SK-N-SH (cell line): ENCODE measurements around the gene ZNF414. TPM values are rescaled to one million over a fixed set of nuclear protein-coding genes. Genes with fewer than 3 reads are reported as not detected.

Experiments used
- CTCF ChIA-PET: fragments of 300-600, 350-600 bp; formaldehyde crosslinking; extraction: SDS; loops from one replicate; lab custom pipeline; 2021; lab: Yijun Ruan, JAX
- POLR2A ChIA-PET: fragments of 350-600 bp; sonication (Branson Sonifier 250); formaldehyde crosslinking; extraction: SDS; loops from one replicate; lab custom pipeline; 2020; ENCODE audit warnings: antibody characterized with exemption, inconsistent platforms; lab: Yijun Ruan, JAX
- DNase-seq: peaks from one replicate; pipeline ENCODE4 v3.0.0; 2012
- H2AFZ ChIP-seq: fragments of 200-600 bp; sonication (generic); 2 replicates; pipeline ENCODE4 v1.8.1; 2016; ENCODE audit warnings: antibody characterized with exemption, mild to moderate bottlenecking, low read depth
- H3F3A ChIP-seq: fragments of 200-600 bp; sonication (generic); replicated peaks from 2 replicates; pipeline ENCODE3; 2016; ENCODE audit warnings: antibody characterized with exemption, mild to moderate bottlenecking; ENCODE audit not compliant: insufficient read depth
- H3K27ac ChIP-seq, 2 experiments: fragments of 200-500 bp in 1 of 2; fragments of 200-600 bp in 1 of 2; sonication (Bioruptor generic) in 1 of 2; sonication (generic), shearing (Covaris generic) in 1 of 2; 2 replicates each; pipeline versions ENCODE4 v1.5.1 to v1.6.1; 2014 to 2016; ENCODE audit warnings: low read depth in 2 of 2, inconsistent platforms in 1 of 2, low read length in 1 of 2, mild to moderate bottlenecking in 1 of 2, mixed read lengths in 1 of 2
- H3K27me3 ChIP-seq: fragments of 200-600 bp; sonication (generic), shearing (Covaris generic); 2 replicates; pipeline ENCODE4 v1.6.1; 2016; ENCODE audit warnings: mixed run types; ENCODE audit not compliant: insufficient read depth
- H3K36me3 ChIP-seq, 2 experiments: fragments of 200-500 bp in 1 of 2; fragments of 200-600 bp in 1 of 2; sonication (Bioruptor generic) in 1 of 2; sonication (generic) in 1 of 2; replicated peaks in 1 of 2; 2 replicates each; pipeline versions ENCODE3 to v1.5.1; 2014 to 2016; ENCODE audit warnings: low read length in 1 of 2, mild to moderate bottlenecking in 1 of 2; ENCODE audit not compliant: insufficient read depth in 2 of 2, control insufficient read depth in 1 of 2
- H3K4me1 ChIP-seq, 2 experiments: fragments of 200-500 bp in 1 of 2; fragments of 200-600 bp in 1 of 2; sonication (Bioruptor generic) in 1 of 2; sonication (generic), shearing (Covaris generic) in 1 of 2; 2 replicates each; pipeline versions ENCODE4 v1.5.1 to v1.6.1; 2014 to 2016; ENCODE audit warnings: low read depth in 1 of 2, low read length in 1 of 2, mixed run types in 1 of 2; ENCODE audit not compliant: insufficient read depth in 2 of 2, control insufficient read depth in 1 of 2
- H3K4me2 ChIP-seq: fragments of 200-600 bp; sonication (generic), shearing (Covaris generic); 2 replicates; pipeline ENCODE4 v1.6.1; 2017; ENCODE audit warnings: mixed run types
- H3K4me3 ChIP-seq, 2 experiments: fragments of 200-500 bp in 1 of 2; fragments of 200-600 bp in 1 of 2; sonication (Bioruptor generic) in 1 of 2; sonication (generic), shearing (Covaris generic) in 1 of 2; 2 replicates each; pipeline versions ENCODE4 v1.5.1 to v1.8.1; 2014 to 2016; ENCODE audit warnings: low read depth in 2 of 2, inconsistent platforms in 1 of 2, low read length in 1 of 2, mild to moderate bottlenecking in 1 of 2, mixed read lengths in 1 of 2, moderate library complexity in 1 of 2
- H3K79me2 ChIP-seq: fragments of 200-600 bp; sonication (generic); 2 replicates; pipeline ENCODE4 v1.8.1; 2017; ENCODE audit warnings: mild to moderate bottlenecking; ENCODE audit not compliant: insufficient read depth
- H3K9ac ChIP-seq: fragments of 200-600 bp; sonication (generic); 2 replicates; pipeline ENCODE4 v1.6.1; 2017; ENCODE audit warnings: mixed run types
- H3K9me2 ChIP-seq: fragments of 200-600 bp; sonication (generic); 2 replicates; pipeline ENCODE4 v1.6.1; 2017; ENCODE audit warnings: mixed run types
- H3K9me3 ChIP-seq: fragments of 200-600 bp; sonication (generic); 2 replicates; pipeline ENCODE4 v1.6.1; 2017; ENCODE audit warnings: mixed run types, mild to moderate bottlenecking, moderate library complexity
- H4K20me1 ChIP-seq: fragments of 200-600 bp; sonication (generic); 2 replicates; pipeline ENCODE4 v1.6.1; 2017; ENCODE audit warnings: mild to moderate bottlenecking, mixed run types; ENCODE audit not compliant: insufficient read depth
- ELF1 ChIP-seq: IDR thresholded peaks from 2 replicates; pipeline ENCODE4 v1.4.0; 2012
- FOSL2 ChIP-seq: IDR thresholded peaks from 2 replicates; pipeline ENCODE4 v1.4.0; 2012; ENCODE audit warnings: low read depth, mild to moderate bottlenecking, moderate library complexity, borderline replicate concordance
- FOXJ3 ChIP-seq: sonication (generic); formaldehyde crosslinking; IDR thresholded peaks from 2 replicates; pipeline ENCODE4 v1.5.1; 2020; ENCODE audit warnings: mild to moderate bottlenecking, missing genetic modification reagents
- FOXM1 ChIP-seq: IDR thresholded peaks from 2 replicates; pipeline ENCODE4 v1.4.0; 2012; ENCODE audit warnings: low read depth, mild to moderate bottlenecking
- GATA2 ChIP-seq: sonication (generic); formaldehyde crosslinking; IDR thresholded peaks from 2 replicates; pipeline ENCODE4 v1.5.0; 2020; ENCODE audit warnings: mild to moderate bottlenecking, missing genetic modification reagents
- MXI1 ChIP-seq: IDR thresholded peaks from 2 replicates; pipeline ENCODE4 v1.6.1; 2012; ENCODE audit warnings: mild to moderate bottlenecking, low read depth, low read length, improper control_type of control experiment
- POLR2AphosphoS5 ChIP-seq: IDR thresholded peaks from 2 replicates; pipeline ENCODE4 v1.6.1; 2012; ENCODE audit warnings: low read depth, low read length
- RAD21 ChIP-seq: IDR thresholded peaks from 2 replicates; pipeline ENCODE4 v1.6.1; 2012; ENCODE audit warnings: mild to moderate bottlenecking, low read length
- RCOR1 ChIP-seq: fragments of 150-350 bp; IDR thresholded peaks from 2 replicates; pipeline ENCODE4 v1.6.1; 2017; ENCODE audit warnings: antibody characterized with exemption, low read length
- REST ChIP-seq: IDR thresholded peaks from 2 replicates; pipeline ENCODE4 v1.6.1; 2012; ENCODE audit warnings: mild to moderate bottlenecking, low read depth, low read length, moderate library complexity
- SMC3 ChIP-seq: IDR thresholded peaks from 2 replicates; pipeline ENCODE4 v1.6.1; 2012; ENCODE audit warnings: low read depth, low read length, improper control_type of control experiment
- TCF12 ChIP-seq: IDR thresholded peaks from 2 replicates; pipeline ENCODE4 v1.4.0; 2012
- YY1 ChIP-seq: IDR thresholded peaks from 2 replicates; pipeline ENCODE4 v1.4.0; 2012; ENCODE audit warnings: low read depth, mild to moderate bottlenecking
- WGBS: methylation state at CpG from one replicate; pipeline ENCODE4 v1.1.6; 2017; ENCODE audit warnings: low lambda C conversion rate; 5-methylcytosine and 5-hydroxymethylcytosine counted together
- polyA plus RNA-seq, 3 experiments: library from polyadenylated mRNA; depleted of rRNA; stranded (reverse); fragments of >200 nt; gene quantifications; 2 replicates each; pipeline ENCODE4 v1.2.3, GENCODE V29; 2012
- TF ChIP-seq, protein P1 (sequence below): IDR thresholded peaks from 2 replicates; pipeline ENCODE4; 2012

The ZNF414 gene
- polyA plus RNA-seq, 1 of the 3 experiments (the other 2 are of a cell fraction): 17.0 TPM

- no peak for DNase-seq
- H3K79me2 ChIP-seq: peaks cover 99% of the 10 kb centered on the region
- no peaks in the 10 kb centered on the region for H3K9me3 ChIP-seq
- peaks cover 73% of the 10 kb centered on the region for H4K20me1 ChIP-seq
- ChIA-PET CTCF (interaction anchor here (0.9 to 1.4 kb wide), 2 partner anchors 15 to 31 kb away, joined by 3 to 4 read pairs; no protein-coding TSS in a partner anchor), POLR2A (no interaction called here)
- peaks cover 16% of the 10 kb centered on the region for H3F3A ChIP-seq
- no peak overlapping the region for H3K4me2 ChIP-seq
- H3K27ac ChIP-seq: no peak overlapping the region
- H3K4me1 ChIP-seq: peaks cover 19 to 23% of the 10 kb centered on the region in 2 experiments
- WGBS: 96% methylated on average over 8 of the region's 8 CpGs
- no peak overlapping the region for H3K9ac ChIP-seq
- no peak overlapping the region for H3K4me3 ChIP-seq
- no peaks in the 10 kb centered on the region for H3K27me3 ChIP-seq
- no peaks in the 10 kb centered on the region for H3K9me2 ChIP-seq
- H3K36me3 ChIP-seq: peaks cover 60 to 71% of the 10 kb centered on the region in 2 experiments
- TF ChIP-seq FOXM1 (no peak), MXI1 (no peak), SMC3 (no peak), FOSL2 (no peak)
- no peak overlapping the region for H2AFZ ChIP-seq
Measured at GRCh38 chr19:8463365-8463764, 50.6 kb downstream of the ZNF414 start.

DNA sequence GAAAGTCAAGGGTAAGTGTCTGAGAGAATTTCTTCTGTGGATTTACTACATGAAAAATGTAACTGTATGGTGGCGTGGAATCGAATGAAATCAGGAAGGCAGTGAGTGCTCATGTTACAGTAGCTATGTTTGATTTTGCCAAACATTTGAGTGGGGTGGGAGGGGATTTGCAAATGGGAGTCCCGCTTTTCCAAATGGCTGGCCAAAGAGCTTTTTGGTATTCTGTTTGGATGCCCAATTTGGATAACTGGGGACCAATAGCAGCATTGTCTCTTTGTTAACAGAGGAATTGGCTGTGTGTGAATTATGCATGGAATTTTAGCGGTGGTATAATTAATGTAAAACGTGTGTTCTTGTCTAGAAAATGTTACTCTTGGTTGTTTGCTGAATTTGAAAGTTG is 51.4 kb downstream of the ZNF414 start:
- H3K4me1 ChIP-seq: peaks cover 13 to 26% of the 10 kb centered on the region in 2 experiments
- no peaks in the 10 kb centered on the region for H3K27me3 ChIP-seq
- TF ChIP-seq GATA2 (CRISPR knock-in tag) (no peak), POLR2AphosphoS5 (no peak), REST (no peak), ELF1 (no peak), YY1 (no peak), TCF12 (no peak), FOXJ3 (no peak), RCOR1 (no peak), MXI1 (no peak), RAD21 (no peak)
- TF ChIP-seq, protein P1, sequence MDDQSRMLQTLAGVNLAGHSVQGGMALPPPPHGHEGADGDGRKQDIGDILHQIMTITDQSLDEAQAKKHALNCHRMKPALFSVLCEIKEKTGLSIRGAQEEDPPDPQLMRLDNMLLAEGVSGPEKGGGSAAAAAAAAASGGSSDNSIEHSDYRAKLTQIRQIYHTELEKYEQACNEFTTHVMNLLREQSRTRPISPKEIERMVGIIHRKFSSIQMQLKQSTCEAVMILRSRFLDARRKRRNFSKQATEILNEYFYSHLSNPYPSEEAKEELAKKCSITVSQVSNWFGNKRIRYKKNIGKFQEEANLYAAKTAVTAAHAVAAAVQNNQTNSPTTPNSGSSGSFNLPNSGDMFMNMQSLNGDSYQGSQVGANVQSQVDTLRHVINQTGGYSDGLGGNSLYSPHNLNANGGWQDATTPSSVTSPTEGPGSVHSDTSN: no peak
- H3K4me3 ChIP-seq: no peak overlapping the region
- H3F3A ChIP-seq: peaks cover 23% of the 10 kb centered on the region
- H3K36me3 ChIP-seq: peaks cover 56 to 70% of the 10 kb centered on the region in 2 experiments
- WGBS: 93% methylated on average over 5 of the region's 5 CpGs
- H2AFZ ChIP-seq: no peak overlapping the region
- no peak overlapping the region for H3K4me2 ChIP-seq
- H3K27ac ChIP-seq: no peak overlapping the region
- H3K9me3 ChIP-seq: no peaks in the 10 kb centered on the region
- peaks cover 76% of the 10 kb centered on the region for H4K20me1 ChIP-seq
- DNase-seq: no peak
- POLR2A ChIA-PET: no interaction called here
- H3K9me2 ChIP-seq: no peaks in the 10 kb centered on the region
- CTCF ChIA-PET: interaction anchor here (1.4 kb wide), 1 partner anchor 14 kb away, joined by 4 read pairs; no protein-coding TSS in a partner anchor
- H3K9ac ChIP-seq: no peak overlapping the region
- H3K79me2 ChIP-seq: peaks cover 99% of the 10 kb centered on the region
